ENCODE data around the gene ITSN2. TPM values are rescaled to one million over a fixed set of nuclear protein-coding genes. Genes with fewer than 3 reads are reported as not detected.

Gene ITSN2
- total RNA-seq, 1 experiment from 2014 or later = 30.7 TPM

- H3K9me3 ChIP-seq (replicated peaks) = no peaks in the 10 kb centered on the region; the same call in 1 of the 2 replicates
- DNase-seq (ENCODE audit: low read depth in 1 of 2, low spot score in 2 of 2) = no peak
Measured at GRCh38 chr2:24222946-24223345, 137.4 kb downstream of the ITSN2 start.

GRCh38 chr2:24221343-24222050 lies 138.8 kb downstream of the ITSN2 start:
- no peaks in the 10 kb centered on the region for H3K27me3 ChIP-seq (replicated peaks)
- H3K4me1 ChIP-seq (replicated peaks) = peaks cover 10% of the 10 kb centered on the region; the same call in 1 of the 2 replicates
- no peak overlapping the region for H3K27ac ChIP-seq
- H3K9me3 ChIP-seq (replicated peaks) = no peaks in the 10 kb centered on the region; the same call in 1 of the 2 replicates
- H3K36me3 ChIP-seq = 0 out of 2 replicates have a peak, but pooled peaks cover 6% of the 10 kb centered on the region
- no peak overlapping the region for H3K4me3 ChIP-seq
- no peak for DNase-seq (ENCODE audit: low read depth in 1 of 2, low spot score in 2 of 2)

More at GRCh38 chr2:24222946-24223345, 137.4 kb downstream of the ITSN2 start:
- Histone ChIP-seq H3K4me3 (no peak overlapping the region), H3K36me3 (0 out of 2 replicates have a peak, but pooled peaks cover 6% of the 10 kb centered on the region), H3K4me1 (replicated peaks) (peaks cover 10% of the 10 kb centered on the region; the same call in 1 of the 2 replicates), H3K27ac (no peak overlapping the region), H3K27me3 (replicated peaks) (no peaks in the 10 kb centered on the region)

- no peak overlapping the region for H3K27ac ChIP-seq
- H3K4me3 ChIP-seq = no peak overlapping the region
- H3K36me3 ChIP-seq = 0 out of 2 replicates have a peak, but pooled peaks cover 6% of the 10 kb centered on the region
- H3K9me3 ChIP-seq (replicated peaks) = no peaks in the 10 kb centered on the region
- no peak for DNase-seq (ENCODE audit: low read depth in 1 of 2, low spot score in 2 of 2)
- peaks cover 10% of the 10 kb centered on the region; the same call in 1 of the 2 replicates for H3K4me1 ChIP-seq (replicated peaks)
- H3K27me3 ChIP-seq (replicated peaks) = no peaks in the 10 kb centered on the region
Measured at GRCh38 chr2:24220554-24221291, 139.6 kb downstream of the ITSN2 start.

GRCh38 chr2:24214880-24215279 lies 145.5 kb downstream of the ITSN2 start:
- DNase-seq (ENCODE audit: low read depth in 1 of 2, low spot score in 2 of 2) = no peak
- Histone ChIP-seq H3K4me1 (replicated peaks) (peaks cover 10% of the 10 kb centered on the region; the same call in 1 of the 2 replicates), H3K27ac (no peak overlapping the region), H3K9me3 (replicated peaks) (no peaks in the 10 kb centered on the region), H3K27me3 (replicated peaks) (no peaks in the 10 kb centered on the region), H3K4me3 (no peak overlapping the region), H3K36me3 (peaks cover 9% of the 10 kb centered on the region; the same call in 1 of the 2 replicates)

- no peak for DNase-seq (ENCODE audit: low read depth in 1 of 2, low spot score in 2 of 2)
- H3K4me1 ChIP-seq (replicated peaks) = no peaks in the 10 kb centered on the region
- no peak overlapping the region for H3K27ac ChIP-seq
Measured at GRCh38 chr2:24211408-24211807, 148.9 kb downstream of the ITSN2 start.

GRCh38 chr2:24210723-24211122 lies 149.6 kb downstream of the ITSN2 start:
- no peak for DNase-seq (ENCODE audit: low read depth in 1 of 2, low spot score in 2 of 2)
- Histone ChIP-seq H3K27ac (no peak overlapping the region), H3K4me3 (no peak overlapping the region), H3K36me3 (peaks cover 8% of the 10 kb centered on the region; the same call in 1 of the 2 replicates), H3K4me1 (replicated peaks) (no peaks in the 10 kb centered on the region), H3K9me3 (replicated peaks) (no peaks in the 10 kb centered on the region), H3K27me3 (replicated peaks) (no peaks in the 10 kb centered on the region)

More at GRCh38 chr2:24211408-24211807, 148.9 kb downstream of the ITSN2 start:
- H3K36me3 ChIP-seq = peaks cover 8% of the 10 kb centered on the region; the same call in 1 of the 2 replicates
- no peaks in the 10 kb centered on the region for H3K9me3 ChIP-seq (replicated peaks)
- H3K4me3 ChIP-seq = no peak overlapping the region
- H3K27me3 ChIP-seq (replicated peaks) = no peaks in the 10 kb centered on the region

GRCh38 chr2:24210106-24210455 lies 150.3 kb downstream of the ITSN2 start:
- H3K27ac ChIP-seq = no peak overlapping the region
- no peaks in the 10 kb centered on the region for H3K4me1 ChIP-seq (replicated peaks)
- H3K9me3 ChIP-seq (replicated peaks) = no peaks in the 10 kb centered on the region
- no peak overlapping the region for H3K4me3 ChIP-seq
- peaks cover 8% of the 10 kb centered on the region; the same call in 1 of the 2 replicates for H3K36me3 ChIP-seq
- no peaks in the 10 kb centered on the region for H3K27me3 ChIP-seq (replicated peaks)
- DNase-seq (ENCODE audit: low read depth in 1 of 2, low spot score in 2 of 2) = no peak

GRCh38 chr2:24209389-24210105 lies 150.8 kb downstream of the ITSN2 start:
- Histone ChIP-seq H3K4me3 (no peak overlapping the region), H3K27me3 (replicated peaks) (no peaks in the 10 kb centered on the region), H3K4me1 (replicated peaks) (no peaks in the 10 kb centered on the region), H3K36me3 (peaks cover 8% of the 10 kb centered on the region; the same call in 1 of the 2 replicates), H3K9me3 (replicated peaks) (no peaks in the 10 kb centered on the region), H3K27ac (no peak overlapping the region)
- DNase-seq (ENCODE audit: low read depth in 1 of 2, low spot score in 2 of 2) = no peak

- no peaks in the 10 kb centered on the region for H3K4me1 ChIP-seq (replicated peaks)
- H3K36me3 ChIP-seq = peaks cover 8% of the 10 kb centered on the region
- H3K27ac ChIP-seq = no peak overlapping the region
- no peaks in the 10 kb centered on the region for H3K27me3 ChIP-seq (replicated peaks)
- no peak for DNase-seq (ENCODE audit: low read depth in 1 of 2, low spot score in 2 of 2)
- H3K9me3 ChIP-seq (replicated peaks) = no peaks in the 10 kb centered on the region
- no peak overlapping the region for H3K4me3 ChIP-seq
Measured at GRCh38 chr2:24208490-24208889, 151.8 kb downstream of the ITSN2 start.

GRCh38 chr2:24207359-24207758 lies 153.0 kb downstream of the ITSN2 start:
- H3K4me3 ChIP-seq = no peak overlapping the region
- H3K9me3 ChIP-seq (replicated peaks) = no peaks in the 10 kb centered on the region
- H3K27me3 ChIP-seq (replicated peaks) = no peaks in the 10 kb centered on the region
- no peak for DNase-seq (ENCODE audit: low read depth in 1 of 2, low spot score in 2 of 2)
- H3K27ac ChIP-seq = no peak overlapping the region
- no peaks in the 10 kb centered on the region for H3K4me1 ChIP-seq (replicated peaks)
- peaks cover 8% of the 10 kb centered on the region for H3K36me3 ChIP-seq

GRCh38 chr2:24206714-24207113 lies 153.6 kb downstream of the ITSN2 start:
- Histone ChIP-seq H3K4me3 (no peak overlapping the region), H3K27ac (no peak overlapping the region), H3K36me3 (peaks cover 8% of the 10 kb centered on the region), H3K27me3 (replicated peaks) (no peaks in the 10 kb centered on the region), H3K4me1 (replicated peaks) (no peaks in the 10 kb centered on the region), H3K9me3 (replicated peaks) (no peaks in the 10 kb centered on the region)
- no peak for DNase-seq (ENCODE audit: low read depth in 1 of 2, low spot score in 2 of 2)

- DNase-seq (ENCODE audit: low read depth in 1 of 2, low spot score in 2 of 2) = no peak
- Histone ChIP-seq H3K27me3 (replicated peaks) (no peaks in the 10 kb centered on the region), H3K9me3 (replicated peaks) (no peaks in the 10 kb centered on the region), H3K4me3 (no peak overlapping the region), H3K36me3 (peaks cover 6% of the 10 kb centered on the region), H3K27ac (no peak overlapping the region), H3K4me1 (replicated peaks) (no peaks in the 10 kb centered on the region)
Measured at GRCh38 chr2:24206242-24206641, 154.1 kb downstream of the ITSN2 start.

- no peaks in the 10 kb centered on the region for H3K9me3 ChIP-seq (replicated peaks)
- no peaks in the 10 kb centered on the region for H3K4me1 ChIP-seq (replicated peaks)
- no peak overlapping the region for H3K27ac ChIP-seq
- H3K4me3 ChIP-seq = no peak overlapping the region
- no peaks in the 10 kb centered on the region for H3K27me3 ChIP-seq (replicated peaks)
- DNase-seq (ENCODE audit: low read depth in 1 of 2, low spot score in 2 of 2) = no peak
- H3K36me3 ChIP-seq = peaks cover 4% of the 10 kb centered on the region
Measured at GRCh38 chr2:24205131-24205530, 155.2 kb downstream of the ITSN2 start.

All from SJSA1 (cell line).